Measurements from ENCODE around the gene RXRA. TPM values are rescaled to one million over a fixed set of nuclear protein-coding genes. Genes with fewer than 3 reads are reported as not detected.

Gene RXRA
- total RNA-seq, 6 experiments from 2014 or later = 23.2 to 31.9 (median 28.0) TPM

DNA sequence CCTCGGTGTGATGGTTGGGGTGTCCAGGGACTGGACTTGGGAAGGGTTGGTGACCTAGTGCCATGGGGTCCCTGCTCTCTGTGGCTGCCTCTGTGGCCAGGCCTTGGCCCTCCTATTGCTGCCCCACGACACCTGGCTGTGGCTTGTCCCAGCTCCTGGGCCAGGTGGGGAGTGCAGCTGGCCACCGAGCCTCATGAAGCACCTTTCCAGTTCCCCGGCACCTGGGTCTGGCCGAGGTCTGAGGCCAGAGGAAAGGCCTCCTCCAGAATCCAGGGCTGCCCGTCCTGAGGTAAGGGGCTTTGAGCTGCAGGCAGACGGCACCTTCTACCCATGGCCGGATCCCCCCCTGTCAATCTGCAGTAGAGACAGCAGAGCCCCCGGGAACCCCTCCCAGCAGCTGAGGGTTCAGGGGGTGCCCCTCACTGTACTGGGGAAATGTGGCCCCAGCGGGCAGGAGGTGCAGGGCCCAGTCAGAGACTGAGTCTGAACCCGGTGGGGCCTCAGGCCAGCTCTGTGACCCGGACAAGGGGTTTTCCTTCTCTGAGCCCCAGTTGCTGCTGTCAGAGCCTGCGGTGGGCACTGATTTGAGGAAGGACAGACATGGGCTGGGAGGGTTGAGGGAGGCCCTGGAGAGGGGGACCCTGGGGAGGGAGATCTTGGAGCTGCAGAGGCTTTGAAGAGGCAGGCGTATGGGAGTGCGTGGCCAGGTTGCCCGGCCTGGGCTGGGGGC lies 54.5 kb downstream of the RXRA start:
- TF ChIP-seq, protein P1, sequence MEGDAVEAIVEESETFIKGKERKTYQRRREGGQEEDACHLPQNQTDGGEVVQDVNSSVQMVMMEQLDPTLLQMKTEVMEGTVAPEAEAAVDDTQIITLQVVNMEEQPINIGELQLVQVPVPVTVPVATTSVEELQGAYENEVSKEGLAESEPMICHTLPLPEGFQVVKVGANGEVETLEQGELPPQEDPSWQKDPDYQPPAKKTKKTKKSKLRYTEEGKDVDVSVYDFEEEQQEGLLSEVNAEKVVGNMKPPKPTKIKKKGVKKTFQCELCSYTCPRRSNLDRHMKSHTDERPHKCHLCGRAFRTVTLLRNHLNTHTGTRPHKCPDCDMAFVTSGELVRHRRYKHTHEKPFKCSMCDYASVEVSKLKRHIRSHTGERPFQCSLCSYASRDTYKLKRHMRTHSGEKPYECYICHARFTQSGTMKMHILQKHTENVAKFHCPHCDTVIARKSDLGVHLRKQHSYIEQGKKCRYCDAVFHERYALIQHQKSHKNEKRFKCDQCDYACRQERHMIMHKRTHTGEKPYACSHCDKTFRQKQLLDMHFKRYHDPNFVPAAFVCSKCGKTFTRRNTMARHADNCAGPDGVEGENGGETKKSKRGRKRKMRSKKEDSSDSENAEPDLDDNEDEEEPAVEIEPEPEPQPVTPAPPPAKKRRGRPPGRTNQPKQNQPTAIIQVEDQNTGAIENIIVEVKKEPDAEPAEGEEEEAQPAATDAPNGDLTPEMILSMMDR (IDR thresholded peaks at IDR 0.05) = no peak
- Mint-ChIP-seq H3K27ac (no peak overlapping the region), H3K36me3 (ENCODE audit: low read depth) (no peaks in the 10 kb centered on the region), H3K27me3 (ENCODE audit: insufficient read depth) (no peaks in the 10 kb centered on the region; the same call in 1 of the 2 replicates), H3K4me3 (no peak overlapping the region), H3K9me3 (no peaks in the 10 kb centered on the region), H3K4me1 (ENCODE audit: low read depth) (peaks cover 10% of the 10 kb centered on the region; the same call in 1 of the 2 replicates)
- no peak for DNase-seq

DNA sequence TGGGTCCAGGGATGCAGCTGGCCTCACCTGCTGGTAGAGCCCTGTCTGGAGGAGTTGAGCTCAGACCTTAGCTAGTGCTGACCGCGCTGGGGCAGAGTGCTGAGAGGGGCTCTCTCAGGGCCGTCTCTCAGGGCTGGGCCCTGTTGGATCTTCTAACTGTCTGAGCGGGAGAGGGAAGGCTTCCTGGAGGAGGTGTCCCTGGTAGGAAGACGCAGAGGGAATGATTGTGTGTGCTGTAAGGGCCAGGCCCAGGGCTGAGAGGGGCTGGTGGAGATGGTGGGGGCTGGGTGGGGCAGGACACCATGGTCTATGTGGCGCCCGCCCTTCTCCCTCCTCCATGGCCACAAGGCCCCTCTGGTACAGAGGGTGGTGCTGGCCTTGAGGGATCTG lies 55.0 kb downstream of the RXRA start:
- H3K27me3 Mint-ChIP-seq (ENCODE audit: insufficient read depth) = no peaks in the 10 kb centered on the region; the same call in 1 of the 2 replicates
- H3K36me3 Mint-ChIP-seq (ENCODE audit: low read depth) = no peaks in the 10 kb centered on the region
- H3K9me3 Mint-ChIP-seq = no peaks in the 10 kb centered on the region
- H3K4me3 Mint-ChIP-seq = no peak overlapping the region
- DNase-seq = no peak
- H3K27ac Mint-ChIP-seq = no peak overlapping the region; the same call in 1 of the 2 replicates
- H3K4me1 Mint-ChIP-seq (ENCODE audit: low read depth) = peaks cover 8% of the 10 kb centered on the region; the same call in 1 of the 2 replicates
- TF ChIP-seq, protein P1 (IDR thresholded peaks at IDR 0.05) = no peak

DNA sequence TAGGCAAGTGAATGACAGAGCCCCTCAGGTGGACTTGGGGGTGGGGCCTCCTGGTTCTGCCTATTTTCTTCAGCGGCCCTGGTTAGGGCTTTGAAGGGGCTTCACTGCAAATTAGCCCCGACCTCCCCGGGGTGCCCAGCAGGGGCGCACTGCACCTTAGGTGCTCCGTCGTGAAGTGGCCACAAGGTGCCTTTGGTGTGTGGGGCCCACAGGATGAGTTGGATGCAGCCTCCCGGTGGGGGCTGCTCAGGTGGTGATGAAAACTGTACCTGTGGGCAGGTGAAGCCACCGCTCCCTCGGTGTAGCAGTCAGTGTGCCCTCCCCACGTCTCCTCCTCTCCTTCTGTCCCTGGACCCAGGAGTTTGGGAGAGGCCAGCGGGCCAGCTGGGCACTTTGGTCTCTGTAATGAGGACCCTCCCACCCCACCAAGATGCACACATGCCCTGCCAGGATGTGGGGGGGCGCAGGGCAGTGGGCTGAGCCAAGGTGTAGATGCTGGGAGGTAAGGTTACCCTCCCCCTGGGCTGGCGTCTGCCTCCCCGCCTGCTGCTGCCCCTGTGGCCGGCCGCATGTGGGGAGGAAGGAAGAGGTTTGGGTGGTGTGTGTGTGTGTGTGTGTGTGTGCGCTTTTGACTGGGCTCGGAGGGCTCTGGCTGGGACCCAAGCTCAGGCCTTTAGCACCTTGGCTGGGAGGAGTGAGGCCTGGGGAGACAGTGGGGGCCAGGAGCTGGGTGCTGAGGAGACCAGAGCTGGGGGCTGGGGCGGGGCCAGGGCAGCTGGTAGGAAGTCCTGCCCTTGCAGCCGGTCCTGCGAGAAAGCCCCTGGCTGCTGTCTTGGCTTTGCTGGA lies 55.6 kb downstream of the RXRA start:
- TF ChIP-seq, protein P1 (IDR thresholded peaks at IDR 0.05) = peak; percentile 42
- no peak for DNase-seq
- Mint-ChIP-seq H3K4me3 (no peak overlapping the region), H3K36me3 (ENCODE audit: low read depth) (no peaks in the 10 kb centered on the region), H3K4me1 (ENCODE audit: low read depth) (peaks cover 5% of the 10 kb centered on the region; the same call in 1 of the 2 replicates), H3K9me3 (no peaks in the 10 kb centered on the region), H3K27ac (no peak overlapping the region), H3K27me3 (ENCODE audit: insufficient read depth) (no peaks in the 10 kb centered on the region; the same call in 1 of the 2 replicates)

DNA sequence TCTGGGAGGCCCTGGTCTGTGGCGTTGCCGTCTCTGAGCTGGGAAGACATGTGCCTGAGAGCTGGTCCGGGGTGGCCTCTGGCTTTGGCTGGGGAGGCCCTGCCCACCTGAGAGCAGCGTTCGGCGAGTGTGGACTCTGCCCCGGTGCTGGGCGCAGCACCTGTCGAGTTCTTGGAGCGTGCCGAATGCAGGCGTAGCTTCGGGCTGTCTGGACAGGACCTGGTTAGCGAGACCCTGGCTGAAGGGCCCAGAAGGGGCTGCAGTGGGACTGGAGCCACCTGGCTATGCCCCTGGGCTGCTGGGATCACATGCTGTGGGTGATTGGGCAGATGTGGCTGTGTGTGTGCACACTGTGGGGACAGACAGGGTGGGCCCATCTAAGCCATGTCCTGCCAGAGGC lies 56.5 kb downstream of the RXRA start:
- Mint-ChIP-seq H3K4me1 (ENCODE audit: low read depth) (peaks cover 5% of the 10 kb centered on the region; the same call in 1 of the 2 replicates), H3K4me3 (no peak overlapping the region), H3K9me3 (no peaks in the 10 kb centered on the region), H3K27me3 (ENCODE audit: insufficient read depth) (no peaks in the 10 kb centered on the region; the same call in 1 of the 2 replicates), H3K27ac (no peak overlapping the region), H3K36me3 (ENCODE audit: low read depth) (no peaks in the 10 kb centered on the region)
- no peak for DNase-seq
- TF ChIP-seq, protein P1 (IDR thresholded peaks at IDR 0.05) = no peak

DNA sequence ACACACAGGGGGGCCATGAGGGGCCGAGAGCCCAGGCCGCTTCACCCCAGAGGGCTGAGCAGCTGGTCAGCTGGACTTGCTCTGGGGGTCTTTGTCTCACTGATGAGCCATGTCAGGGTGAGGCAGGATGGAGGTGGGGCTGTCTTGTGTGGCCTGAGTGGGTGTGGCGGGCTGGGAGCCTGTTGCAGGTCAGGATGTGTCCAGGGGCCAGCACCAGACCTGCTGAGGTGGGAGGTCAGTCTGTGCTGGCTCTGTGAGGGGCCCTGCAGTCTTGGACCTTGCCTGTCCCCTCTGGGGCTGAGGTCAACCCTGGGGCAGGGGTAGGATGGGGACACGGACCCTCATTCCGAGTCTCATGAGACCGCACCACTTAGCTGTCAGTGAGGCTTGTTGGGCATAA lies 56.9 kb downstream of the RXRA start:
- Mint-ChIP-seq H3K4me1 (ENCODE audit: low read depth) (peaks cover 8% of the 10 kb centered on the region), H3K27ac (no peak overlapping the region), H3K4me3 (no peak overlapping the region), H3K36me3 (ENCODE audit: low read depth) (no peaks in the 10 kb centered on the region), H3K9me3 (no peaks in the 10 kb centered on the region), H3K27me3 (ENCODE audit: insufficient read depth) (no peaks in the 10 kb centered on the region; the same call in 1 of the 2 replicates)
- no peak for DNase-seq
- TF ChIP-seq, protein P1 (IDR thresholded peaks at IDR 0.05) = no peak
